Measurements from ENCODE around the gene KIF26B. TPM values are rescaled to one million over a fixed set of nuclear protein-coding genes. Genes with fewer than 3 reads are reported as not detected.

Gene KIF26B
- polyA plus RNA-seq, 1 donor: 33.3 TPM

- no peak for DNase-seq
These were observed 23.8 kb upstream of the KIF26B start for GRCh38 chr1:245131026-245131393.

DNA sequence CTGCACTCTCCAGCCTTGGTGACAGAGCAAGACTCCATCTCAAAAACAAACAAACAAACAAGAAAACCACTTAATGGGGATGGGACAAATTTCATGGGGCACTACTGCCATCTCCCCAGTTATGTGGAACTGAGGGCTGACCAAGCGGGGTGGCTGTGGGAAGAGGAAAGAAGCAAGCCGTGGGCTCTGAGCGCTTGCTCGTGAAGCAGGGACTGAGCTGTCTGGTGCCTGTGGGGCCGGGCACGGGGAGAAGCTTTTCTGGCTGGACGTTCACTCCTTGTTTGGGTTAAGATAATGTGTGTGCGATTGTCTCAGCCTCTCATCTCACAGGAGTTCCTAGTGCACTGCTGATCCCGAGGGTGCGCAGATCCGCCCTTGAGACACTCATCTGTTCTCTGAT lies 22.0 kb upstream of the KIF26B start:
- no peak for DNase-seq

DNA sequence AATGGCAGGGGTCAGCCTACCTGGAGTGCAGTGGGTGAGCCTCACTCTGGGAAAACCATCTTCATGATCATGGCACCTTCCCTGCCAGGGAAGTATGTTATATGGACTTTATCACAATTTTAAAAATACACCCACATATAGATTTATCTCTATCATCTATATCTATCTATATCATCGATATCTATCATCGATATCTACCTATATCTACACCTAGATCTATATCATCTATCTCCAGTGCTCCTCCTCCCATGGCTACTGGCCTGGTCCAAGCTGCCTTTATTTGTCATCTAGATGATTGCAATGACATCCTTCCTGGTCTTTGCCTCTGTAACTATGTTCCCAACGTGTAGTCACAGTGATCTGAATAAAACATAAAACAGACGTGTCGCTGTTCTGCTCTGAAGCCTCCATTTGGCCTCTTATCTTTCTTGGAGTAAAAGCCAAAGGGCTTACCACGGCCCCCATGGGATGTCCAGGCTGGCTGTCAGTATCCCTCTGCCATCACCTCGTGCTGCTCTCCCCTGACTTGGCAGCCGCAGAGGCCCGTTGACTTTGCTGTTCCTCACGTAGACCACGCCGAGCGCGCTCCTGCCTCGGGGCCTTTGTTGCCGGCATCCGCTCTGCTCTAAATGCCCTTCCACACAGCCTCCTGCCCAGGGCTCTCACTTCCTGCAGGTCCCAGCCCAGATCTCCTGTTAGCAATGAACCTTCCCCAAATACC lies 20.6 kb upstream of the KIF26B start:
- no peak for DNase-seq

- DNase-seq: no peak
These were observed 12.5 kb upstream of the KIF26B start for GRCh38 chr1:245142171-245142798.

DNA sequence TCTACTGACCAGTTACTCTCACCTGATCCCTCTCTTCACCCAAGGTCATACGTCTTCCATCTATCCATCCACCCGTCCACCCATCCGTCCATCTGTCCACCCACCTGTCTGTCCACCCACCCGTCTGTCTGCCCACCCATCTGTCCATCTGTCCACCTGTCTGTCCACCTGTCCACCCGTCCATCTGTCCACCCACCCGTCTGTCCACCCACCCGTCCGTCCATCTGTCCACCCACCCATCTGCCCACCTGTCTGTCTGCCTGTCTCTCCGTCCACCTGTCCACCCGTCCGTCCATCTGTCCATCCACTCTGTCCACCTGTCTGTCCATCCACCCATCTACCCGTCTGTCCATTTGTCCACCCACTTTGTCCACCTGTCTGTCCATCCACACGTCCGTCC lies 11.8 kb upstream of the KIF26B start:
- no peak for DNase-seq

DNA sequence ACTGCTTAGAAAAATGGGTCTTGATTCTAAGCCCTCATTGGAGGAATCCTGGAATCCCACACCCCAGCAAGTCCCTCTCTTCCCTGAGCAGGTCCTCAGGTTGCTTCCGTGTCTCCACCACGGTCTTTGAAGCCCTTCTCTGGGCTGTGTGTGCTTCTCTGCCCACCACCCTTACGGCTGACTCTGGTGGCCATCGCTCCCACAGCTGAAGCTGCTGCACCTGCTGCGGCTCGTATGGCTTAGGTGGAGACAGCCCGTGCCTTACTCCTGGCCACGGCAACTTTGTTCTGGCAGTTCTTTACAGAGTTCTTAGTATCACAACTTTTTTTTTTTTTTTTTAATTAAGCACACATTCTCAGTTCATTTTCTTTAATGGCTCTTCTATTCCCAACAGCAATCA lies 10.9 kb upstream of the KIF26B start:
- no peak for DNase-seq

DNA sequence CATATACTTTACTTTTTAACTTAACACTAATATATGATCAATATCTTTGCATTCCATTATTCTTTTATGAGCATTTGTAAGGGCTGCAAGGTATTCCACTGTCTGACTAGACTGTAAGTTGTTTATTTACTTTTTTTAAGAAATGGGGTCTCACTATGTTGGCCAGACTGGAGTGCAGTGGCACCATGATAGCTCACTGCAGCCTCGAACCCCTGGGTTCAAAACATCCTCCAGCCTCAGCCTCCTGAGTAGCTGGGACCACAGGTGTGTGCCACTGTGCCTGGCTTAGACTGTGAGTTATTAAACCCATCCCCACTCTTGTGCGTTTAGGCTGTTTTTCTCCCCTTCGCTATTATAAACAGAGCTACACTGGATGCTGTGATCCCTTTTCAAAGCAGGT lies 6.7 kb upstream of the KIF26B start:
- DNase-seq: no peak

GRCh38 chr1:245148861-245149260 lies 5.9 kb upstream of the KIF26B start:
- DNase-seq: no peak

- peak; percentile 85 for DNase-seq
These were observed 1.7 kb upstream of the KIF26B start for GRCh38 chr1:245153081-245153551.

DNA sequence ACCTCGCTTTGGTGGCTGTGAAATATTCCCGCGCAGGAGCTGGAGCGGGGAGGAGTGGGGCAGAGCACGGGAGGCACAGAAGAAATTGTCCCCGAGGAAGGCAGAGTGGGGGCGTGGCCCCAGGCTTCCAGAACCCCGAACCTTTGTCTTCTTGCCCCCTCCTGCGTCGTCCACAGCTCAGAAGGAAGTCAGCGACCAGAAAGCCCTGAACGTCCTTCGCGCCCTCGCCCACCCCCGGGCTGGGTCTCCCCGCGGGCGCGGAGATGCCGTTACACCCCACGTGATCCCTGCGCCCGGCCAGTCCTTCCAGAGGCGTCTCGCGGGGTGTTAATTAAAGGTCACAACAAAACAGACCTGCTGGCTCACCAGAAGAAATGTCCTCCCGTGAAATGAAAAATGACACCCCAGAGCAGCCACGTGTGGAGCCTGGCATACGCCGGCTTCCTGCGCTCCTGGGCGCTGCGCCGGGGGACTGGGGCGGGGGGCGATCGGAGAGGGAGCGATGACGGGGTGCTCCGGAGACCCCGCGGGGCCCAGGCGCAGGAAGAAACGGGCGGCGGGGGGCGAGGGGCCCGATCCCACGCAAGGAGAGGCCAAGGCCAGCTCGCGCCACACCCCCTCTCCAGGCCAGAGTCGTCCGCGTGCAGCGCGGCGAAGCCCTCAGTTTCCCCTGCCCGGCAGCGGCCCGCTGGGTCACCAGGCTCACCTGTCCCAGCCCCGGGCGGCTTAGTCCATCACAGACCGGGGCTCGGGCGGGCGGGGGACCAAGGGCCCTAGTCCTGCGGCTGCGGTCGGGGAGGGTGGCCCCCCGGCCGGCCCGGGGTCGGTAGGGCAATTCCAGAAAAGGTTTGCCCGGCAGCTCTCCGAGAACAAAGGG lies 995 bp upstream of the KIF26B start:
- no peak for DNase-seq

- no peak for DNase-seq
These were observed 671 bp downstream of the KIF26B start for GRCh38 chr1:245155272-245156040.

GRCh38 chr1:245156041-245156735 lies 1.4 kb downstream of the KIF26B start:
- DNase-seq: peak; percentile 78

- DNase-seq: no peak
These were observed 2.1 kb downstream of the KIF26B start for GRCh38 chr1:245156736-245157505.

GRCh38 chr1:245158913-245159312 lies 4.1 kb downstream of the KIF26B start:
- no peak for DNase-seq

- DNase-seq: no peak
These were observed 5.5 kb downstream of the KIF26B start for GRCh38 chr1:245160288-245160687.

DNA sequence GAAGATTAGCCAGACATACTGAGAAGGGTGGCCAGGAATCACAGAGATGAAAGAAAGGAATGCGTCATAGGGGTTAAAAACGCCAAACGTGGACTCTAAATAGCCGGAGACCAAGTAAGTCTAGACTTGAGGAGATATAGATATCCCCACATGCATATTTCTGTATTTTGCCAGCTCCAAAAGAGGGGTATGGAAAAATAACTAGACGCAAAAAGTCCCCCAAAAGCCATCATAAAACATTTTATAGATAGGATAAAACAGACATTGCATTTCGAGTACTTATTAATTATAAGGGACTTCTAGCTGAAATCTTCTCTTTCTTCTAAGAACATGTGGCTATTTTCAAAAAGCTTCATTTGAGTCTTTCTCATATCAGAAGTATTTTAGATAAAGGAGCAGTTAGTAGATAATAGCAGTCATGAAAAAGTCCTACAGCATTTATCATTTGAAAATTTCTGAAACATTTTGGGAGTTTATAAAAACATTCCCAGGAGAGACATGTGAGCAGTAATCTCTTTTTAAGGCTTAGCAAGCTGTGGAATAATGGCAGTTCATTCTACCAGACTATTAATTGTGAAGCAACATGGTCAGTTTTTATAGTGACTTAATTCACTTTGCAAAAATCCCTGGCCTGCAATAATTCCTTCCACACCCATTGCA lies 6.1 kb downstream of the KIF26B start:
- no peak for DNase-seq

DNA sequence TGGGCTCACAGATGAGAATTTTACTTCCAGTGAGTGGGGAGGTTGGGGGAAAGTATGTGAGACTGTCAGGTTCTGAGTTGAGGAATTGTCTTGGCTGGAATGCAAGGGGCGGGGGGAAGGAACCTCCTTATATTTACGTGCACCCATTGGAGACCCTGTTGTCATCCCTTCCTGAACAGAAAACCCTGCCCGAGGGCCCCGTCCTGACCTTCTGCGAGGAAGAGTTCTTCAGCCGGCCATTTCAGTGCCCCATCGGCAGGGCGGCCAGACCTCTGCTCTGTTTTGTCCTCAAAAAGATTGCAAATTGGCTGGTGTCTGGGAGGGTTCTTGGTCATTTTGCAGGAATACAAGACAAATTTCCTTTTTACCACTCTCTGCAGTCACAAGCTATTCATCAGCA lies 7.1 kb downstream of the KIF26B start:
- no peak for DNase-seq

DNA sequence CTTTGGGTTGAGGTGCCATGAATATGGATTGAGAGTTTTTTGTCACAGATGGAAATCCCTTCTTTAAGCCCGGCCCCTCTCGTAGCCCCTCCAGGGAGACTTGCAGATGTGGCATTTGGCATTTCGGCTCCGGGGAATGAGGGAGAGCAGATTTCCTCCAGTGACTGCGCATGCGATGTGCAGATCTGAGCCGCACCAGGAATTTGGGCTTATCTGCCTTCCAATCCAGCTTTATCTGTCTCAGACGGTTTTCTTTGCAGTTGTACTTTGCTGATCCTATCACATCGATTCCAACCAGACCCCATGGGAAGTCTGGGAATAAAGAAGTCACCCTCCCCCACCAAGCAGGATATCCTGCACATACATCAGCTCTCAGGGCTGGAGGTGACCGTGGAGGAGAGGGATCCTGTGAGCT lies 11.7 kb downstream of the KIF26B start:
- DNase-seq: no peak

DNA sequence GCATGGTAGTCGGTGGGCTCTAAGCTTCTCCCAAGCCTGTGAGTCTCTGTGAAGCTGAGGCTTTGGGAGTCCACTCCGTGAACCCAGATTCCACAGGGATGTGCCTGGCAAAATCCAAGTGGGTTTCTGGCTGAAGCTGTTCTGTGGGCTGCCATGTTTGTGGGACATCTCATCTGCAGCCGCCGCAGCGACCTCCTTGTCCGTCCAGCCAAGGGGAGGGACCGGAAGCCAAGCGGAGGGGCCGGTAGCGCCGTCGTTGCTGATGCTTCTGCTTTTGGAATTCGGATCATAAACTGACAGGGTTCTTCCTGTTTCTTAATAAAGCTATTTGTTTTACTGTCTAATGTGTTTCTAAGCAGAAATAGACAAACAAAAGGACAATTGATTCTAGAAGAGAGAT lies 13.3 kb downstream of the KIF26B start:
- DNase-seq: no peak

- no peak for DNase-seq
These were observed 14.1 kb downstream of the KIF26B start for GRCh38 chr1:245168906-245169305.
